ENCODE data around the gene WBP2.

- TF ChIP-seq CTCF (IDR thresholded peaks at IDR 0.05; ENCODE audit: insufficient read depth, low read length, poor library complexity, severe bottlenecking) (no peak), EZH2phosphoT487 (conservative IDR thresholded peaks at IDR 0.05; ENCODE audit: low read length) (no peak)
These were observed 51.3 kb downstream of the WBP2 start for GRCh38 chr17:75803883-75804282.
